Muscle layer of duodenum (tissue), 2 donors: ENCODE measurements around the gene DRD2.

Source experiments
- H3K27ac ChIP-seq: one replicate; pipeline ENCODE4 v1.7.0; 2013; ENCODE audit warnings: mild to moderate bottlenecking, low read length
- H3K27me3 ChIP-seq: one replicate; pipeline ENCODE4 v1.7.0; 2013; ENCODE audit warnings: low read depth, mild to moderate bottlenecking, control low read depth, low read length
- H3K36me3 ChIP-seq, 2 donors: one replicate each; pipeline ENCODE4 v1.7.0; 2013; ENCODE audit warnings: low read length in 2 of 2, control low read depth in 1 of 2, mild to moderate bottlenecking in 1 of 2; ENCODE audit not compliant: insufficient read depth in 2 of 2, control insufficient read depth in 1 of 2
- H3K4me1 ChIP-seq, 2 donors: one replicate each; pipeline ENCODE4 v1.7.0; 2013; ENCODE audit warnings: low read length in 2 of 2, mild to moderate bottlenecking in 2 of 2, control low read depth in 1 of 2, moderate library complexity in 1 of 2; ENCODE audit not compliant: insufficient read depth in 2 of 2, control insufficient read depth in 1 of 2
- H3K4me3 ChIP-seq, 2 donors: one replicate each; pipeline ENCODE4 v1.7.0; 2013; ENCODE audit warnings: low read length in 2 of 2, low read depth in 1 of 2, mild to moderate bottlenecking in 1 of 2
- H3K9me3 ChIP-seq, 2 donors: one replicate each; pipeline ENCODE4 v1.7.0; 2013; ENCODE audit warnings: low read length in 2 of 2, control low read depth in 1 of 2, mild to moderate bottlenecking in 1 of 2; ENCODE audit not compliant: control insufficient read depth in 1 of 2
- donor health status: healthy.

DRD2 gene

DNA sequence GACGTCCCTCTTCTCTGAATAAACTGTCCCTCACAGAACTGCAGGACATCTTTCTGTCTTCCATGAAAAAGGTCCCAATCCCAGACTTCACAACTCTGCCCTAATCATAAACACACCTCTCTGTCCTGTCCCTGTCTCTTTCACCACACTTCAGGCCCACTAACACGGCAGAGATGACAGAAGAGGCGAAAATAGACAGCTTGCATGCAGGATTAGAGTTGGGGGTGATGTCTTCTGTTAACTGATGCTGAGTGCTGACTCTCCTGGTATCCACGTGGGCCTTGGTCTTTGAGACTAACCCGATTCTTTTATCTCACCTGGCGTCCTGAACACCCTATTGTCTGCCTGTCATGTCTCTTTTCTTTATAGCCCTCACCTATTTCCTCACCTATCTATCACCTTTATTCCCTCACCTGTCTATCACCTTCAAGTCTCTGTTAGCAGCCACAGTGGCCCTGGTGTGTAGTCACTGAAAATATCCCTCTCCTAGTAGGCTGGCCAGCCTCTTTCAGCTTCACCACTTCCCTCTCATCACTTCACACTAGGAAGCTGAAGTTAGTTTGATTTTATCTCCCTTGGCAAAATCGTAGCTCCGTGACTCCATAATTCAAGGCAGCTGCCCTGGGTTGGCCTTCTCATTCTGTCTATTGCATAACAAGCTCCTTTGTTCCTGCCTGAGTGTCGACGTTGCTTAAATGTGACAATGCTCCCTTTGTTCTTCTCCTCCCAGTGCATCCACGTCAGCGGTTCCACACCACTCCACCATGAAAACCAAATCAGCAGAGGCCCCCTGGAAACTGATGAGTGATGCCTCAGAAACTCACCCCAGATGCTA lies 30.6 kb upstream of the DRD2 start:
- H3K27me3 ChIP-seq = no peaks in the 10 kb centered on the region
- no peak overlapping the region for H3K4me3 ChIP-seq
- H3K27ac ChIP-seq = no peak overlapping the region
- no peaks in the 10 kb centered on the region for H3K9me3 ChIP-seq
- no peaks in the 10 kb centered on the region for H3K36me3 ChIP-seq
- no peaks in the 10 kb centered on the region for H3K4me1 ChIP-seq

GRCh38 chr11:113505046-113505445 lies 29.8 kb upstream of the DRD2 start:
- no peaks in the 10 kb centered on the region for H3K4me1 ChIP-seq
- H3K4me3 ChIP-seq = no peak overlapping the region
- no peaks in the 10 kb centered on the region for H3K27me3 ChIP-seq
- H3K36me3 ChIP-seq = no peaks in the 10 kb centered on the region
- H3K27ac ChIP-seq = no peak overlapping the region
- no peaks in the 10 kb centered on the region for H3K9me3 ChIP-seq

DNA sequence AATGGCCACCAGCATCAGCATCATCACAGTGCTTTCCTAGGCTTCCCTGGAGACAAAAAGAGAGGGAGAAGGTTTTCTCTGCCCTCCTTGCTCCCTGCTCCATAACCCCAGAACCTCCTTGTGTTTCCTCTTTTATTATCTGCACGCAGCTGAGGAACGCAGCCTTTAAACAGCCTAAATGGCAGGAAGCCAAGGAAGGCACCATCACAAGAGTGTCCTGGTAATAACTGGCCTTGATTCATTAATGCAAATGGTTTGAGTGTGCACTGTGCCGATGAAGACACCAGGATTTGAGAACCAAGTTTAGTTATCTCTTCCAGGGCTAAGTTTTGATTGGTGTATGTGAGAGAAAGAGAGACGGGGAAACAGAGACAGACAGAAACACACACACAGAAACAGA lies 29.4 kb upstream of the DRD2 start:
- Histone ChIP-seq H3K9me3 (no peaks in the 10 kb centered on the region), H3K27me3 (no peaks in the 10 kb centered on the region), H3K36me3 (no peaks in the 10 kb centered on the region), H3K4me3 (no peak overlapping the region), H3K27ac (no peak overlapping the region), H3K4me1 (no peaks in the 10 kb centered on the region)

GRCh38 chr11:113504071-113504470 lies 28.9 kb upstream of the DRD2 start:
- no peaks in the 10 kb centered on the region for H3K9me3 ChIP-seq
- H3K27me3 ChIP-seq = no peaks in the 10 kb centered on the region
- H3K27ac ChIP-seq = no peak overlapping the region
- H3K4me3 ChIP-seq = no peak overlapping the region
- no peaks in the 10 kb centered on the region for H3K4me1 ChIP-seq
- no peaks in the 10 kb centered on the region for H3K36me3 ChIP-seq

DNA sequence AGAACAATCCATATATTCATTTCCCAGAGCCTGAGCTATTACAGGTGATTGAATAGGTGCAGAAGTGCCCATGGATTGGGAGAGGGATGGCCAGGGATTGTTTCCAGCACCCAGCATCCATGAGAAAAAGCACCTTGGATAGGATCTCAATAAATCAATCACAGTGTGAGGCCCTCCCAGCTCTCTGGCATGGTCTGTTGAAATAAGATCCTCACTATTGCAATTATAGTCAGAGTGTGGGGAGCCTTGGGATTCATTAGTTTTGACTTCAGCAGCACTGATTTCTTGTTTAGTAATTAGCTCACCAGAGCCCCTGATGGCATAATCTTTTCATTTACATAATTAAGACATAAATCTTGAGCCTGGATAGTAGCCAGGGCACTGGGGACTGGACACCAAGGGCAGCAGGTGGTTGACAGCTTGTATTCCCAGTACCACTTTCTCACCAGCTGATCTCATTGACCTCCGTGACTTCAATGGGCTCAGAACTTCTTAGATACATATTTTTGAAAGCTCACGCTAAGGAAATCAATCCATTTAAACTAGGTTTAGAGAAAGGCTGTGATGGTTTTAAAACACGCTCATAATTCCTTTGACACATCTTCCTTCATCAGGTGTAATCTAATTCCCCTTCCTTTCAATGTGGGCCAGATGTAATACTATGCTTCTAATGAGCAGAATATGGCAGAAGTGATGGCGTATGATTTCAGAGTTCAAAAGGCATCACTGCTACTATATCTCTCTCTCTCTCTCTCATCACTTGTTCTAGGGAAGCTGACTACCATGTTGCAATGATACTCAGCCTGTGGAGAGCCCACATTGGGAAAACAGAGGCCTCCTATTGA lies 22.1 kb upstream of the DRD2 start:
- no peaks in the 10 kb centered on the region for H3K4me1 ChIP-seq
- no peak overlapping the region for H3K4me3 ChIP-seq
- no peaks in the 10 kb centered on the region for H3K27me3 ChIP-seq
- H3K36me3 ChIP-seq = no peaks in the 10 kb centered on the region
- H3K9me3 ChIP-seq = no peaks in the 10 kb centered on the region
- no peak overlapping the region for H3K27ac ChIP-seq

DNA sequence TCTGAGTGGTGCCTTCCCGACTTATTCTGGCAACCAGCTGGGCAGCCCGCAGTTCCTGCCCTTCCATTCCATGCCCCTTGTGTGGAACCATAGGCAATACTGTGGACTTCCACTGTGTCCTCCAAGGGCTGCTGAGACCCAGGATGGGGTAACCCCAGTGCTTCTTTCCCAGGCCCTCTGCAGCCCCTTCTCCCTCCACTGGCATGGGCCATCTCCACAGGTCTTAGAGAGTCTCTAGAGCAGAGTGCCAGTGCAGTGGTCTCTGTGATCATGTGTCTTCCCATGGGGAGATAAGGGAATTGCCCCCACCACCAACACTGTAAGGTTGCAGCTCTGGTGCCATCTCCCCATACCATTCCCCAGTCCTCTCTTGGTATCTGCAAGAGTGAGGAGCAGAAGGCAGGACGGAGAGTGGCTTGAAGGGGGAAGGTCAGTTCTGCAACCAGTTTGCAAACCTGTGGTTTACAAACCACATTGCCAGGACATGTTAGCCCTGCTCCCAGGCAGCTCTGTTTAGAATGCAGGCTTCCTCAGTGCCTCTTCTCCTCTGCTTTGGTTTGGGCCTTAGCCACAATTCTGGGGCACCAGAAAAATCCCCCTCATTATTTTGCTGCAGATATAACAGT lies 20.9 kb upstream of the DRD2 start:
- Histone ChIP-seq H3K27me3 (no peaks in the 10 kb centered on the region), H3K9me3 (no peaks in the 10 kb centered on the region), H3K36me3 (no peaks in the 10 kb centered on the region), H3K4me1 (no peaks in the 10 kb centered on the region), H3K4me3 (no peak overlapping the region), H3K27ac (no peak overlapping the region)

- Histone ChIP-seq H3K27me3 (no peaks in the 10 kb centered on the region), H3K4me1 (no peaks in the 10 kb centered on the region), H3K27ac (no peak overlapping the region), H3K36me3 (no peaks in the 10 kb centered on the region), H3K4me3 (no peak overlapping the region), H3K9me3 (no peaks in the 10 kb centered on the region)
Measured at GRCh38 chr11:113494021-113494420, 18.8 kb upstream of the DRD2 start.

- no peak overlapping the region for H3K27ac ChIP-seq
- H3K4me3 ChIP-seq = no peak overlapping the region
- no peaks in the 10 kb centered on the region for H3K27me3 ChIP-seq
- no peaks in the 10 kb centered on the region for H3K36me3 ChIP-seq
- H3K9me3 ChIP-seq = no peaks in the 10 kb centered on the region
- no peaks in the 10 kb centered on the region for H3K4me1 ChIP-seq
Measured at GRCh38 chr11:113493206-113493605, 18.0 kb upstream of the DRD2 start.

- H3K27ac ChIP-seq = no peak overlapping the region
- no peaks in the 10 kb centered on the region for H3K4me1 ChIP-seq
- H3K4me3 ChIP-seq = no peak overlapping the region
- H3K27me3 ChIP-seq = no peaks in the 10 kb centered on the region
- H3K36me3 ChIP-seq = no peaks in the 10 kb centered on the region
- H3K9me3 ChIP-seq = no peaks in the 10 kb centered on the region
Measured at GRCh38 chr11:113488931-113489351, 13.7 kb upstream of the DRD2 start.

DNA sequence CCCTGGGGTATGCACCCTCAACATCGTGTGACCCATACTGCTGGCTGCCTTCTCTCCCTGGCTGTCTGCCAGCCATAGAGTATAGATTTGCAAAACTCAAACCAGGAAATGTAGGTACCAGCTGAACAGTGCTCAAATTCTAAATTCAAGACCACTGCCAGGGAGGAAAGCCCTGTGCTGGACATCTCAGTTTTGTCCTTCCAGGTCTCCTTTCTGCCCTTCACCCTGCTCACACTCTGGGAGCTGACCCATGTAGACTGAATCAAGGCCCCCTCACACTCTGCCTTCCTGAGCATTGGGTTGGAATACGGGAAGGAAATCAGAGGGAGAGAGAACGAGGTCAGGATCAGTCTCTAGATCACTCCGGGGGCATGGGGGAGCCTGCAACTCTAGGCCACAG lies 12.4 kb upstream of the DRD2 start:
- Histone ChIP-seq H3K27ac (no peak overlapping the region), H3K9me3 (no peaks in the 10 kb centered on the region), H3K4me3 (no peak overlapping the region), H3K36me3 (no peaks in the 10 kb centered on the region), H3K27me3 (no peaks in the 10 kb centered on the region), H3K4me1 (no peaks in the 10 kb centered on the region)

GRCh38 chr11:113484223-113484622 lies 9.0 kb upstream of the DRD2 start:
- Histone ChIP-seq H3K27me3 (no peaks in the 10 kb centered on the region), H3K36me3 (no peaks in the 10 kb centered on the region), H3K27ac (no peak overlapping the region), H3K9me3 (no peaks in the 10 kb centered on the region), H3K4me3 (no peak overlapping the region), H3K4me1 (no peaks in the 10 kb centered on the region)
